ENCODE results near the gene LCE3E. TPM values are rescaled to one million over a fixed set of nuclear protein-coding genes. Genes with fewer than 3 reads are reported as not detected.

Gene LCE3E
- total and polyA plus RNA-seq, 8 donors: 0.65 TPM; not detected in 7

- WGBS, 5 donors: 56 to 62% (median 61%) methylated on average over 4 of the region's 4 CpGs
- Histone ChIP-seq H3K4me1 (peaks cover 0 to under 1% (median under 1%) of the 10 kb centered on the region in 4 donors), H3K27me3 (peaks cover 0 to 25% (median 18%) of the 10 kb centered on the region in 3 donors), H3K4me3 (no peak overlapping the region), H3K9me3 (peaks cover 0 to 7% (median 4%) of the 10 kb centered on the region in 4 donors), H3K27ac (no peak overlapping the region), H3K36me3 (no peaks in the 10 kb centered on the region)
- intact Hi-C loops (cut with DNase I; ENCODE audit: low total_unique reads): no loop called here
- DNase-seq: no peak
- TF ChIP-seq EP300 (IDR thresholded peaks at IDR 0.05): no peak
- no peak for TF ChIP-seq CTCF (IDR thresholded peaks at IDR 0.05)
- TF ChIP-seq POLR2A (IDR thresholded peaks at IDR 0.05): no peak
- no peak for TF ChIP-seq POLR2AphosphoS5 (IDR thresholded peaks at IDR 0.05)
Observed at GRCh38 chr1:152520561-152521090, 46.0 kb downstream of the LCE3E start.

- H3K36me3 ChIP-seq: no peaks in the 10 kb centered on the region
- WGBS, 5 donors: 29 to 58% (median 52%) methylated on average over 1 of the region's 1 CpG
- peaks cover 0 to 7% (median 4%) of the 10 kb centered on the region in 4 donors for H3K9me3 ChIP-seq
- peaks cover 0 to 33% (median 25%) of the 10 kb centered on the region in 3 donors for H3K27me3 ChIP-seq
- H3K4me3 ChIP-seq: no peak overlapping the region
- peaks cover 0 to 9% (median 8%) of the 10 kb centered on the region in 4 donors for H3K4me1 ChIP-seq
- intact Hi-C loops (cut with DNase I; ENCODE audit: low total_unique reads): no loop called here
- TF ChIP-seq EP300 (IDR thresholded peaks at IDR 0.05) (no peak), POLR2A (IDR thresholded peaks at IDR 0.05) (no peak), POLR2AphosphoS5 (IDR thresholded peaks at IDR 0.05) (no peak), CTCF (IDR thresholded peaks at IDR 0.05) (no peak)
- DNase-seq: no peak
- H3K27ac ChIP-seq: no peak overlapping the region
Observed at GRCh38 chr1:152519851-152520250, 46.7 kb downstream of the LCE3E start.

- DNase-seq: no peak
- Histone ChIP-seq H3K4me3 (no peak overlapping the region), H3K27ac (no peak overlapping the region), H3K4me1 (peaks cover 0 to 12% (median 8%) of the 10 kb centered on the region in 4 donors), H3K27me3 (peaks cover 0 to 57% (median 34%) of the 10 kb centered on the region in 3 donors), H3K9me3 (no peaks in the 10 kb centered on the region), H3K36me3 (no peaks in the 10 kb centered on the region)
- TF ChIP-seq CTCF (IDR thresholded peaks at IDR 0.05) (no peak), POLR2A (IDR thresholded peaks at IDR 0.05) (no peak), EP300 (IDR thresholded peaks at IDR 0.05) (no peak)
- intact Hi-C loops (cut with DNase I; ENCODE audit: low total_unique reads): no loop called here
- 44 to 55% (median 51%) methylated on average over 5 to 7 of the region's 7 CpGs for WGBS, 5 donors
Observed at GRCh38 chr1:152517237-152517811, 49.3 kb downstream of the LCE3E start.

GRCh38 chr1:152516082-152516481, 50.5 kb downstream of the LCE3E start:
- Histone ChIP-seq H3K27ac (no peak overlapping the region), H3K27me3 (peaks cover 3 to 64% (median 41%) of the 10 kb centered on the region in 3 donors), H3K9me3 (no peaks in the 10 kb centered on the region), H3K36me3 (no peaks in the 10 kb centered on the region), H3K4me3 (no peak overlapping the region), H3K4me1 (peaks cover 0 to 12% (median 8%) of the 10 kb centered on the region in 4 donors)
- no peak for DNase-seq
- WGBS, 5 donors: 66 to 74% (median 70%) methylated on average over 7 of the region's 7 CpGs
- intact Hi-C loops (cut with DNase I; ENCODE audit: low total_unique reads): no loop called here
- TF ChIP-seq POLR2A (IDR thresholded peaks at IDR 0.05) (no peak), POLR2AphosphoS5 (IDR thresholded peaks at IDR 0.05) (no peak), EP300 (IDR thresholded peaks at IDR 0.05) (no peak), CTCF (IDR thresholded peaks at IDR 0.05) (no peak)

Small RNAs within 50 kb of the gene (small RNA-seq; reads per million reads assigned to genes)
- gene LCE3B: 0 reads per million in 4 donors

Other genes starting within 250 kb of the LCE3E start
- 1 to 10 TPM in 1 of 5 donors, under 1 TPM in 1, not detected in 3; under 0.01 to 2.7 TPM for gene FLG, start 241.5 kb downstream of the LCE3E start, total RNA-seq
- gene FLG, start 241.5 kb downstream of the LCE3E start, polyA plus RNA-seq: under 1 TPM in 1 of 3 donors, not detected in 2; 0.05 TPM
- under 1 TPM in 1 of 5 donors, not detected in 4; 0.37 TPM for gene FLG2, start 206.8 kb downstream of the LCE3E start, total RNA-seq
- gene FLG2, start 206.8 kb downstream of the LCE3E start, polyA plus RNA-seq: under 1 TPM in 2 of 3 donors, not detected in 1; 0.03 to 0.15 TPM
- gene CRNN, start 152.5 kb downstream of the LCE3E start, total RNA-seq: under 1 TPM in 1 of 5 donors, not detected in 4; 0.89 TPM
- 100 to 1,000 TPM in 1 of 3 donors, 1 to 10 TPM in 1, not detected in 1; 3.1 to 209 TPM for gene CRNN, start 152.5 kb downstream of the LCE3E start, polyA plus RNA-seq
- gene LCE5A, start 56.0 kb downstream of the LCE3E start, total RNA-seq: not detected
- gene LCE5A, start 56.0 kb downstream of the LCE3E start, polyA plus RNA-seq: not detected
- not detected for gene CRCT1, start 52.3 kb downstream of the LCE3E start, total RNA-seq
- gene CRCT1, start 52.3 kb downstream of the LCE3E start, polyA plus RNA-seq: 10 to 100 TPM in 1 of 3 donors, not detected in 2; 89.8 TPM
- gene LCE3D, start 13.7 kb upstream of the LCE3E start, total RNA-seq: not detected
- under 1 TPM in 1 of 3 donors, not detected in 2; 0.98 TPM for gene LCE3D, start 13.7 kb upstream of the LCE3E start, polyA plus RNA-seq
- not detected for gene LCE3C, start 33.5 kb upstream of the LCE3E start, total RNA-seq
- gene LCE3C, start 33.5 kb upstream of the LCE3E start, polyA plus RNA-seq: not detected
- gene LCE3B, start 47.0 kb upstream of the LCE3E start, total RNA-seq: not detected
- not detected for gene LCE3B, start 47.0 kb upstream of the LCE3E start, polyA plus RNA-seq
- not detected for gene LCE3A, start 56.3 kb upstream of the LCE3E start, total RNA-seq
- gene LCE3A, start 56.3 kb upstream of the LCE3E start, polyA plus RNA-seq: not detected
- gene LCE2D, start 96.6 kb upstream of the LCE3E start, total RNA-seq: not detected
- gene LCE2D, start 96.6 kb upstream of the LCE3E start, polyA plus RNA-seq: not detected
- gene LCE2C, start 108.5 kb upstream of the LCE3E start, total RNA-seq: not detected
- not detected for gene LCE2C, start 108.5 kb upstream of the LCE3E start, polyA plus RNA-seq
- gene LCE2B, start 119.3 kb upstream of the LCE3E start, total RNA-seq: not detected
- not detected for gene LCE2B, start 119.3 kb upstream of the LCE3E start, polyA plus RNA-seq
- gene LCE2A, start 131.6 kb upstream of the LCE3E start, total RNA-seq: not detected
- not detected for gene LCE2A, start 131.6 kb upstream of the LCE3E start, polyA plus RNA-seq
- gene LCE4A, start 141.4 kb upstream of the LCE3E start, total RNA-seq: not detected
- gene LCE4A, start 141.4 kb upstream of the LCE3E start, polyA plus RNA-seq: not detected
- gene KPRP, start 191.2 kb upstream of the LCE3E start, total RNA-seq: not detected
- gene KPRP, start 191.2 kb upstream of the LCE3E start, polyA plus RNA-seq: under 1 TPM in 1 of 3 donors, not detected in 2; 0.30 TPM
- gene LCE1F, start 208.4 kb upstream of the LCE3E start, total RNA-seq: not detected
- gene LCE1F, start 208.4 kb upstream of the LCE3E start, polyA plus RNA-seq: not detected
- not detected for gene LCE1E, start 219.5 kb upstream of the LCE3E start, total RNA-seq
- gene LCE1E, start 219.5 kb upstream of the LCE3E start, polyA plus RNA-seq: not detected
- not detected for gene LCE1D, start 229.9 kb upstream of the LCE3E start, total RNA-seq
- not detected for gene LCE1D, start 229.9 kb upstream of the LCE3E start, polyA plus RNA-seq
- not detected for gene LCE1C, start 239.9 kb upstream of the LCE3E start, total RNA-seq
- gene LCE1C, start 239.9 kb upstream of the LCE3E start, polyA plus RNA-seq: under 1 TPM in 1 of 3 donors, not detected in 2; 0.23 TPM
- not detected for gene LCE1B, start 245.2 kb upstream of the LCE3E start, total RNA-seq
- not detected for gene LCE1B, start 245.2 kb upstream of the LCE3E start, polyA plus RNA-seq